PC-3 (cell line): ENCODE data around the gene TC2N. TPM values are rescaled to one million over a fixed set of nuclear protein-coding genes. Genes with fewer than 3 reads are reported as not detected.
A peak's percentile ranks its signal among the peaks of the same experiment; 100 is the strongest.

Experiments
- ATAC-seq: fragments of 200-7000 bp; cut with Tn5 transposase; 2 replicates; pipeline ENCODE4 v1.9.1; 2020; ENCODE audit warnings: mild to moderate bottlenecking, moderate library complexity
- BruUV-seq: library from RNA; stranded (reverse); fragments of 400-500 nt; replicated peaks from 2 replicates; lab custom pipeline; 2021; lab: Mats Ljungman, UMichigan
- CTCF ChIA-PET: fragments of 300-600 bp; sonication (Branson Sonifier 250); formaldehyde crosslinking; loops from one replicate; lab custom pipeline; 2022; ENCODE audit warnings: antibody characterized with exemption; lab: Charles Lee
- POLR2A ChIA-PET: fragments of 300-600 bp; sonication (Branson Sonifier 250); formaldehyde crosslinking; loops from one replicate; lab custom pipeline; 2022; ENCODE audit warnings: antibody characterized with exemption; ENCODE audit not compliant: unreplicated experiment; lab: Charles Lee
- DNase-seq: peaks from one replicate; pipeline ENCODE4 v3.0.0-alpha.2; 2015
- H2AFZ ChIP-seq: fragments of 300-600 bp; sonication (generic); 2 replicates; pipeline ENCODE4 v1.6.0; 2016; ENCODE audit warnings: antibody characterized with exemption, low read length
- H3F3A ChIP-seq: fragments of 300-600 bp; sonication (generic); one replicate; pipeline ENCODE4 v1.6.0; 2017; ENCODE audit warnings: antibody characterized with exemption, low read length, control low read depth, mild to moderate bottlenecking; ENCODE audit not compliant: unreplicated experiment
- H3K27ac ChIP-seq: fragments of 300-600 bp; sonication (generic); 2 replicates; pipeline ENCODE4 v1.5.1; 2016; ENCODE audit warnings: mild to moderate bottlenecking, low read length
- H3K27me3 ChIP-seq: fragments of 300-600 bp; sonication (generic); 2 replicates; pipeline ENCODE4 v1.6.1; 2016; ENCODE audit warnings: low read length, mixed read lengths
- H3K36me3 ChIP-seq: fragments of 300-600 bp; sonication (generic); 2 replicates; pipeline ENCODE4 v1.6.1; 2016; ENCODE audit warnings: low read depth, mixed run types, low read length, mixed read lengths
- H3K4me1 ChIP-seq: fragments of 300-600 bp; sonication (generic); 2 replicates; pipeline ENCODE4 v1.5.1; 2016; ENCODE audit warnings: low read length; ENCODE audit not compliant: insufficient read depth
- H3K4me2 ChIP-seq: fragments of 300-600 bp; sonication (generic); 2 replicates; pipeline ENCODE4 v1.6.0; 2016; ENCODE audit warnings: low read length
- H3K4me3 ChIP-seq: fragments of 300-600 bp; sonication (generic); 2 replicates; pipeline ENCODE4 v1.5.1; 2016; ENCODE audit warnings: mild to moderate bottlenecking, low read length, mixed read lengths
- H3K79me2 ChIP-seq: fragments of 300-600 bp; sonication (generic); 2 replicates; pipeline ENCODE4 v1.6.1; 2017; ENCODE audit warnings: low read length, mixed read lengths
- H3K9ac ChIP-seq: fragments of 300-600 bp; sonication (generic); 2 replicates; pipeline ENCODE4 v1.6.0; 2016; ENCODE audit warnings: mild to moderate bottlenecking, low read length
- H3K9me2 ChIP-seq: fragments of 300-600 bp; sonication (generic); replicated peaks from 2 replicates; pipeline ENCODE4 v1.6.1; 2016; ENCODE audit warnings: mixed run types, low read length, mixed read lengths
- H3K9me3 ChIP-seq: fragments of 300-600 bp; sonication (generic); 2 replicates; pipeline ENCODE4 v1.6.1; 2016; ENCODE audit warnings: low read length, mixed read lengths
- H4K20me1 ChIP-seq: fragments of 300-600 bp; sonication (generic); 2 replicates; pipeline ENCODE4 v1.6.1; 2016; ENCODE audit warnings: low read length, mixed read lengths
- CTCF ChIP-seq: fragments of 300-600 bp; sonication (generic); conservative IDR thresholded peaks from 2 replicates; pipeline ENCODE4 v1.5.1; 2017; ENCODE audit warnings: antibody characterized with exemption, low read depth, mild to moderate bottlenecking, low read length
- EZH2 ChIP-seq: fragments of 300-600 bp; sonication (generic); IDR thresholded peaks from one replicate; pipeline ENCODE4 v1.6.1; 2017; ENCODE audit warnings: antibody characterized with exemption, mild to moderate bottlenecking, low read length; ENCODE audit not compliant: unreplicated experiment
- EZH2phosphoT487 ChIP-seq: fragments of 300-600 bp; sonication (generic); IDR thresholded peaks from 2 replicates; pipeline ENCODE4 v1.6.1; 2018; ENCODE audit warnings: mild to moderate bottlenecking, antibody characterized with exemption, low read length, borderline replicate concordance
- intact Hi-C: fragments of 100-400 bp; cut with micrococcal nuclease; formaldehyde crosslinking; loops from 2 replicates; pipeline ENCODE4 v1.9.0; 2023
- total RNA-seq: library from RNA; depleted of rRNA; stranded (reverse); fragments of >200 nt; gene quantifications from 2 replicates; pipeline ENCODE4 v1.2.3, GENCODE V29; 2014

The TC2N gene
- total RNA-seq, 1 experiment from 2014 or later, result 6.2 TPM

DNA sequence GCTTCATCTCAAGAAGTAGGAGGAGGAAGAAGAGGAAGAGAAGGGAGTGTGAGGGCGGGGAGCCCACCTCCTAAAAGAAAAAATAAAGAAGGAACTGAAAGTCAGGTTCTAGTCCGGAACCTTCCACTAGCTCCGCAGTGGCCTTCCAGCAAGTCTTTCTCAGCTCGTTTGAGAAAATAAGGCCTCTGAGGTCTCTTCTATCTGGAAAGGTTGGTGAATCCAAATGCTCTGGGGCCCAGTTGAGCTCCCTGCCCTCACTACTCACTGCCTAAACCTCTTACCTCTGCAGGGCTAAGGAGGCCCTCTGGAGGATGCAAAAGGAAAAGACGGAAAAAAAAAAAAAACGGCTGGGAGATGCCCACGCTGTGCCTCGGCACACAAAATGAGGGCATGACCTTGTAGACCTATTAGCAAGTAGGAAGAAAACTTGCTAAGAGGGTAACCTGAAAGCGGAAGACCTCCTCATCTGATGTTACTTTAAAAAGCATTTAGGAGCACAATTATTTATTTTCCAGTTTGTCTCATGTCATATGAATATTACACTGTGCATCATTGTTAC is 44.2 kb upstream of the TC2N start:
- Histone ChIP-seq H3K4me1 (no peaks in the 10 kb centered on the region), H3F3A (no peaks in the 10 kb centered on the region), H3K4me3 (no peak overlapping the region), H3K4me2 (no peak overlapping the region), H3K9me2 (no peaks in the 10 kb centered on the region), H2AFZ (peak overlapping the region; percentile 21; the same call in 1 of the 2 replicates), H3K79me2 (no peaks in the 10 kb centered on the region), H3K9me3 (no peaks in the 10 kb centered on the region), H3K36me3 (no peaks in the 10 kb centered on the region), H3K27ac (no peak overlapping the region), H3K27me3 (no peaks in the 10 kb centered on the region), H4K20me1 (no peaks in the 10 kb centered on the region), H3K9ac (no peak overlapping the region)
- ChIA-PET POLR2A (interaction anchor here (0.5 to 0.7 kb wide), 2 partner anchors 53 to 252 kb away, joined by 3 to 4 read pairs; no protein-coding TSS in a partner anchor), CTCF (interaction anchor here (0.5 to 1.1 kb wide), 5 partner anchors 66 to 262 kb away, joined by 3 to 7 read pairs (median 4); no protein-coding TSS in a partner anchor)
- intact Hi-C loops, result loop anchor here (1.0 kb wide), 1 partner anchor 261 kb away; no protein-coding TSS in a partner anchor
- BruUV-seq, result no TSS peak
- TF ChIP-seq EZH2, result no peak
- TF ChIP-seq EZH2phosphoT487, result no peak
- peak; percentile 73 for TF ChIP-seq CTCF
- peak; percentile 61 for DNase-seq
- peak; percentile 76 for ATAC-seq

GRCh38 chr14:91910196-91910595 is 42.9 kb upstream of the TC2N start:
- TF ChIP-seq EZH2, result no peak
- TF ChIP-seq CTCF, result no peak
- TF ChIP-seq EZH2phosphoT487, result no peak
- Histone ChIP-seq H3K79me2 (no peaks in the 10 kb centered on the region), H3K9me2 (no peaks in the 10 kb centered on the region), H3K36me3 (no peaks in the 10 kb centered on the region), H3K4me3 (no peak overlapping the region), H3K4me1 (no peaks in the 10 kb centered on the region), H2AFZ (no peak overlapping the region), H3K9me3 (no peaks in the 10 kb centered on the region), H3K27ac (no peak overlapping the region), H4K20me1 (no peaks in the 10 kb centered on the region), H3F3A (no peaks in the 10 kb centered on the region), H3K27me3 (no peaks in the 10 kb centered on the region), H3K4me2 (no peak overlapping the region), H3K9ac (no peak overlapping the region)
- POLR2A ChIA-PET, result no interaction called here
- DNase-seq (no peak), ATAC-seq (no peak)
- no TSS peak for BruUV-seq
- CTCF ChIA-PET, result no interaction called here
- intact Hi-C loops, result no loop called here

- Histone ChIP-seq H3K36me3 (no peaks in the 10 kb centered on the region), H3K4me1 (no peaks in the 10 kb centered on the region), H3K9me2 (no peaks in the 10 kb centered on the region), H3K4me2 (no peak overlapping the region), H4K20me1 (no peaks in the 10 kb centered on the region), H3K4me3 (no peak overlapping the region), H3K27ac (no peak overlapping the region), H3K9me3 (no peaks in the 10 kb centered on the region), H2AFZ (no peak overlapping the region), H3K27me3 (peaks cover 6% of the 10 kb centered on the region; the same call in 1 of the 2 replicates), H3K9ac (no peak overlapping the region), H3K79me2 (no peaks in the 10 kb centered on the region), H3F3A (no peaks in the 10 kb centered on the region)
- ATAC-seq (no peak), DNase-seq (no peak)
- no TSS peak for BruUV-seq
- intact Hi-C loops, result no loop called here
- POLR2A ChIA-PET, result no interaction called here
- CTCF ChIA-PET, result no interaction called here
- TF ChIP-seq EZH2phosphoT487, result no peak
- TF ChIP-seq EZH2, result no peak
- no peak for TF ChIP-seq CTCF
Measured at GRCh38 chr14:91906374-91906773, 39.0 kb upstream of the TC2N start.
